Muscle of back (tissue), 11 donors: Measurements from ENCODE around the gene PLAC1. TPM values are rescaled to one million over a fixed set of nuclear protein-coding genes. Genes with fewer than 3 reads are reported as not detected.

Experiments used
- DNase-seq, 3 donors: peaks; one replicate each; pipeline versions ENCODE4 v3.0.0 to v3.0.0-alpha.2; 2013
- polyA plus RNA-seq, 10 donors: library from polyadenylated mRNA; unstranded; fragments of 120-200 nt; gene quantifications; one replicate each; pipeline ENCODE4 v1.2.1, GENCODE V29; 2013; ENCODE audit not compliant: insufficient read length in 10 of 10

PLAC1 gene
- polyA plus RNA-seq, 10 donors: 0.97 to 4.1 (median 1.9) TPM

- DNase-seq: peak in 1 of 3 donors; percentile 64
These were observed 26.6 kb downstream of the PLAC1 start for GRCh38 chrX:134631426-134632346.

- no peak for DNase-seq
These were observed 29.6 kb downstream of the PLAC1 start for GRCh38 chrX:134628663-134629062.

GRCh38 chrX:134626434-134626833 is 31.8 kb downstream of the PLAC1 start:
- DNase-seq: no peak

- DNase-seq: no peak
These were observed 33.0 kb downstream of the PLAC1 start for GRCh38 chrX:134625315-134625718.

GRCh38 chrX:134624046-134624430 is 34.2 kb downstream of the PLAC1 start:
- DNase-seq: no peak

- no peak for DNase-seq
These were observed 34.8 kb downstream of the PLAC1 start for GRCh38 chrX:134623293-134624045.

- no peak for DNase-seq
These were observed 35.5 kb downstream of the PLAC1 start for GRCh38 chrX:134622813-134623185.

GRCh38 chrX:134622056-134622812 is 36.0 kb downstream of the PLAC1 start:
- DNase-seq: peak in 2 of 3 donors; percentile 80 to 86

- no peak for DNase-seq
These were observed 38.4 kb downstream of the PLAC1 start for GRCh38 chrX:134619838-134620237.

- no peak for DNase-seq
These were observed 44.9 kb downstream of the PLAC1 start for GRCh38 chrX:134613396-134613795.

- DNase-seq: no peak
These were observed 50.1 kb downstream of the PLAC1 start for GRCh38 chrX:134608153-134608552.

GRCh38 chrX:134607523-134607922 is 50.7 kb downstream of the PLAC1 start:
- DNase-seq: no peak

GRCh38 chrX:134604701-134605311 is 53.5 kb downstream of the PLAC1 start:
- peak in 2 of 3 donors; percentile 46 to 61 for DNase-seq

- peak; percentile 71 to 90 (median 83) for DNase-seq
These were observed 54.2 kb downstream of the PLAC1 start for GRCh38 chrX:134603806-134604700.

- DNase-seq: no peak
These were observed 55.9 kb downstream of the PLAC1 start for GRCh38 chrX:134602410-134602809.

GRCh38 chrX:134601240-134601765 is 57.0 kb downstream of the PLAC1 start:
- DNase-seq: no peak

GRCh38 chrX:134600714-134601113 is 57.6 kb downstream of the PLAC1 start:
- DNase-seq: no peak

- peak; percentile 81 to 91 (median 89) for DNase-seq
These were observed 58.9 kb downstream of the PLAC1 start for GRCh38 chrX:134599184-134599914.

GRCh38 chrX:134592303-134592702 is 66.0 kb downstream of the PLAC1 start:
- no peak for DNase-seq

- DNase-seq: no peak
These were observed 66.8 kb downstream of the PLAC1 start for GRCh38 chrX:134591502-134591901.
